HAP-1 (cell line): ENCODE measurements around the gene DIAPH1.

ENCODE experiments used
- DNase-seq, 2 experiments: peaks; one replicate each; pipeline ENCODE4 v3.0.0-alpha.2; 2016 to 2020; ENCODE audit warnings: low spot score in 2 of 2
- H3K27me3 ChIP-seq: fragments of 250-450 bp; sonication (Bioruptor Pico); 2 replicates; pipeline ENCODE4 v1.5.1; 2020; ENCODE audit warnings: low read depth, mild to moderate bottlenecking, moderate library complexity
- H3K36me3 ChIP-seq: fragments of 250-450 bp; sonication (Bioruptor Pico); replicated peaks from 2 replicates; pipeline ENCODE4 v1.5.1; 2020; ENCODE audit warnings: mild to moderate bottlenecking
- H3K4me1 ChIP-seq: fragments of 250-450 bp; sonication (Bioruptor Pico); 2 replicates; pipeline ENCODE4 v1.5.1; 2020; ENCODE audit warnings: mild to moderate bottlenecking
- H3K4me3 ChIP-seq: fragments of 250-450 bp; sonication (Bioruptor Pico); 2 replicates; pipeline ENCODE4 v1.5.1; 2020; ENCODE audit warnings: mild to moderate bottlenecking, moderate library complexity
- H3K9me3 ChIP-seq: fragments of 250-450 bp; sonication (Bioruptor Pico); 2 replicates; pipeline ENCODE4 v1.5.1; 2020; ENCODE audit warnings: mild to moderate bottlenecking, moderate library complexity
- in situ Hi-C: fragments of 300-500 bp; cut with MboI; formaldehyde crosslinking; loops from 3 replicates; pipeline ENCODE4 v1.14.3; 2020; ENCODE audit warnings: low sequenced_read_pairs, inconsistent platforms, mixed read lengths

DIAPH1 gene

GRCh38 chr5:141488591-141489561 is 129.9 kb downstream of the DIAPH1 start, which contains the start of gene PCDHGC5:
PCDHGC5 (plus strand) TSS chr5:141489081; CDS start chr5:141489241, 160 bp downstream.
- Histone ChIP-seq H3K9me3 (no peaks in the 10 kb centered on the region), H3K4me1 (no peaks in the 10 kb centered on the region; the same call in 1 of the 2 replicates), H3K36me3 (no peaks in the 10 kb centered on the region), H3K27me3 (no peaks in the 10 kb centered on the region), H3K4me3 (no peak within 1 kb of the TSS)
- no peak for DNase-seq
- in situ Hi-C loops, result no loop called here

GRCh38 chr5:141487131-141487530 is 131.7 kb downstream of the DIAPH1 start:
- no peaks in the 10 kb centered on the region; the same call in 1 of the 2 replicates for H3K4me1 ChIP-seq
- H3K27me3 ChIP-seq, result no peaks in the 10 kb centered on the region
- no peak overlapping the region for H3K4me3 ChIP-seq
- H3K9me3 ChIP-seq, result no peaks in the 10 kb centered on the region
- H3K36me3 ChIP-seq, result no peaks in the 10 kb centered on the region
- DNase-seq, result no peak
- in situ Hi-C loops, result no loop called here

DNA sequence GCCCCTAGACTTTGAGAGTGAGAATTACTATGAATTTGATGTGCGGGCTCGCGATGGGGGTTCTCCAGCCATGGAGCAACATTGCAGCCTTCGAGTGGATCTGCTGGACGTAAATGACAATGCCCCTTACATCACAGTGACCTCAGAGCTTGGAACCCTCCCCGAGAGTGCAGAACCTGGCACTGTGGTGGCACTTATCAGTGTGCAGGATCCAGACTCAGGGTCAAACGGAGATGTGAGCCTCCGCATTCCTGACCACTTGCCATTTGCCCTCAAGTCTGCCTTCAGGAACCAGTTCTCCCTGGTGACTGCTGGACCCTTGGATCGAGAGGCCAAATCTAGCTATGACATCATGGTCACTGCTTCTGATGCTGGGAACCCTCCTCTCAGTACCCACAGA is 132.7 kb downstream of the DIAPH1 start:
- DNase-seq, result no peak
- H3K27me3 ChIP-seq, result no peaks in the 10 kb centered on the region
- H3K4me3 ChIP-seq, result no peak overlapping the region
- no peaks in the 10 kb centered on the region for H3K36me3 ChIP-seq
- no peaks in the 10 kb centered on the region for H3K9me3 ChIP-seq
- H3K4me1 ChIP-seq, result no peaks in the 10 kb centered on the region; the same call in 1 of the 2 replicates
- in situ Hi-C loops, result no loop called here

- no peak for DNase-seq
Measured at GRCh38 chr5:141485321-141486055, 133.3 kb downstream of the DIAPH1 start.

GRCh38 chr5:141484641-141485311 is 134.0 kb downstream of the DIAPH1 start, which contains the start of gene PCDHGC4:
PCDHGC4 (plus strand) TSS chr5:141485030; CDS start chr5:141485174, 144 bp downstream.
- H3K4me1 ChIP-seq, result no peaks in the 10 kb centered on the region; the same call in 1 of the 2 replicates
- H3K4me3 ChIP-seq, result no peak within 1 kb of the TSS
- H3K36me3 ChIP-seq, result no peaks in the 10 kb centered on the region
- H3K27me3 ChIP-seq, result no peaks in the 10 kb centered on the region
- no peak for DNase-seq
- no peaks in the 10 kb centered on the region for H3K9me3 ChIP-seq
- in situ Hi-C loops, result no loop called here

More at GRCh38 chr5:141485321-141486055, 133.3 kb downstream of the DIAPH1 start:
- Histone ChIP-seq H3K9me3 (no peaks in the 10 kb centered on the region), H3K27me3 (no peaks in the 10 kb centered on the region), H3K4me1 (no peaks in the 10 kb centered on the region; the same call in 1 of the 2 replicates), H3K4me3 (no peak overlapping the region), H3K36me3 (no peaks in the 10 kb centered on the region)
- in situ Hi-C loops, result no loop called here

- no peak overlapping the region for H3K4me3 ChIP-seq
Measured at GRCh38 chr5:141484310-141484640, 134.5 kb downstream of the DIAPH1 start.

DNA sequence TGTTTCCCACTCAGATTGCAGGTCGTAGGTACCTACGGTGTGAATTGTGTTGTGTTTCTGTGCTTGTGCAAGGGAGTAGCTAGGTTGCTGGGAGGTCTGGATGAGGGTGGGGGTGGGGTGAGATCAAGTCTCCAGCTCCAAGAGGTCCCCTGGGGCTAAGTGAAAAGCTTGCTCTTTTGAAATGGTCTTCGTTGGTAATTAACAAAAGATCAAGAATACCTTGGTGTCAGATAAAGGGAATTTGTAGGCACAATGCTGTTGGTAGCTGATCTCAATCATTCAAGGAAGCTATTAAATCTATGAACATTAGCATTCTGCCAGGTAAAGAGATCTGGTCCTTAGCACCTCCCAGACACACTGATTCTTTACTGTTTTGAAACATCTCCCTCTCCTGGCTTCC is 134.9 kb downstream of the DIAPH1 start:
- Histone ChIP-seq H3K36me3 (no peaks in the 10 kb centered on the region), H3K4me1 (no peaks in the 10 kb centered on the region; the same call in 1 of the 2 replicates), H3K4me3 (no peak overlapping the region), H3K9me3 (no peaks in the 10 kb centered on the region), H3K27me3 (no peaks in the 10 kb centered on the region)
- DNase-seq, result no peak
- in situ Hi-C loops, result no loop called here

More at GRCh38 chr5:141484310-141484640, 134.5 kb downstream of the DIAPH1 start:
- H3K27me3 ChIP-seq, result no peaks in the 10 kb centered on the region
- H3K36me3 ChIP-seq, result no peaks in the 10 kb centered on the region
- no peaks in the 10 kb centered on the region for H3K9me3 ChIP-seq
- H3K4me1 ChIP-seq, result no peaks in the 10 kb centered on the region; the same call in 1 of the 2 replicates
- in situ Hi-C loops, result no loop called here
- DNase-seq, result no peak

DNA sequence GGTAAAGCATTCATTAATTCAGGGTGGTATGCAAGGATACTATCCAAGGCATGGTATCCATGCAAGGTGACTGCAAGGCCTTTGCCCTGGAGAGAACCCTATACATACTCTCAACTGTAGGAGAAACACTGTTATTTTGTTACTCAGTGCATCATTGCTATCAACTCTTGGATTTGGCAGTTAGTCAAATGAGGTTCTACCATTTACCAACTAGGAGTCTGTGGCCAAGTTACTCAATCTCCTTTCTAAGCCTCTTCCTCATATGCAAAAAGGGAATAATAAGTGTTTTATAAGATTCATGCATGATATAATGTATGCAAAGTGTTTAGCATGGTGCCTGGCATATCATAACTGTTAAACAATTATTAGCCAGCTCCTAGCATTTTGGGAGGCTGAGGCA is 139.0 kb downstream of the DIAPH1 start:
- no peak for DNase-seq
- Histone ChIP-seq H3K27me3 (0 out of 2 replicates have a peak, but pooled peaks cover 3% of the 10 kb centered on the region), H3K4me3 (no peak overlapping the region), H3K36me3 (no peaks in the 10 kb centered on the region), H3K9me3 (no peaks in the 10 kb centered on the region), H3K4me1 (peaks cover 9% of the 10 kb centered on the region)
- in situ Hi-C loops, result no loop called here

DNA sequence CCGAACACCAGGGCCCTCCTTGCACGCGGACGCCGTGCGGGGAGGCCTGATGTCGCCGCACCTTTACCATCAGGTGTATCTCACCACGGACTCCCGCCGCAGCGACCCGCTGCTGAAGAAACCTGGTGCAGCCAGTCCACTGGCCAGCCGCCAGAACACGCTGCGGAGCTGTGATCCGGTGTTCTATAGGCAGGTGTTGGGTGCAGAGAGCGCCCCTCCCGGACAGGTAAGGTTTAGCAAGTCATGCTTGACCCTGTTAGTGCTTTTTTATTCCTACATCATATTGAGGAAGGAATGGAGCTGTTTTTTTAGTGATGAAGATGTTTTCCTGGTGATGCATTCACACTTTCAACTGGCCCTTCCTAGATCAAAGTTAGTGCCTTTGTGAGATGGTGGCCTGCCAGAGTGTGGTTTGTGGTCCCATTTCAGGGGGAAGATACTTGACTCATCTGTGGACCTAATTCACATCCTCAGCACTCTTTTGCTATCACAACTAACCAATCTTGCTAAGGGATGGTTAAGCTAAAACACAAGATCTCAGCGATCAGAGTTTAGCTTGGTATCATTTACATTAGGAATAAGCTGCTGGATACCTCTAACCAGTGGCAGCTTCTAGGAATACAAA is 140.4 kb downstream of the DIAPH1 start:
- Histone ChIP-seq H3K9me3 (no peaks in the 10 kb centered on the region), H3K4me1 (peaks cover 9% of the 10 kb centered on the region; the same call in 1 of the 2 replicates), H3K27me3 (0 out of 2 replicates have a peak, but pooled peaks cover 3% of the 10 kb centered on the region), H3K36me3 (no peaks in the 10 kb centered on the region), H3K4me3 (no peak overlapping the region)
- in situ Hi-C loops, result no loop called here
- no peak for DNase-seq

DNA sequence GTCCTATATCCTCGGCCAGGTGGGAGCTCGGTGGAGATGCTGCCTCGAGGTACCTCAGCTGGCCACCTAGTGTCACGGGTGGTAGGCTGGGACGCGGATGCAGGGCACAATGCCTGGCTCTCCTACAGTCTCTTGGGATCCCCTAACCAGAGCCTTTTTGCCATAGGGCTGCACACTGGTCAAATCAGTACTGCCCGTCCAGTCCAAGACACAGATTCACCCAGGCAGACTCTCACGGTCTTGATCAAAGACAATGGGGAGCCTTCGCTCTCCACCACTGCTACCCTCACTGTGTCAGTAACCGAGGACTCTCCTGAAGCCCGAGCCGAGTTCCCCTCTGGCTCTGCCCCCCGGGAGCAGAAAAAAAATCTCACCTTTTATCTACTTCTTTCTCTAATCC is 141.0 kb downstream of the DIAPH1 start:
- Histone ChIP-seq H3K27me3 (0 out of 2 replicates have a peak, but pooled peaks cover 3% of the 10 kb centered on the region), H3K9me3 (no peaks in the 10 kb centered on the region), H3K4me1 (peaks cover 9% of the 10 kb centered on the region; the same call in 1 of the 2 replicates), H3K4me3 (no peak overlapping the region), H3K36me3 (no peaks in the 10 kb centered on the region)
- DNase-seq, result no peak
- in situ Hi-C loops, result no loop called here

GRCh38 chr5:141477044-141477575 is 141.7 kb downstream of the DIAPH1 start:
- no peak overlapping the region for H3K4me3 ChIP-seq
- DNase-seq, result no peak
- in situ Hi-C loops, result no loop called here
- 0 out of 2 replicates have a peak, but pooled peaks cover 3% of the 10 kb centered on the region for H3K27me3 ChIP-seq
- no peaks in the 10 kb centered on the region for H3K36me3 ChIP-seq
- H3K9me3 ChIP-seq, result no peaks in the 10 kb centered on the region
- peaks cover 9% of the 10 kb centered on the region; the same call in 1 of the 2 replicates for H3K4me1 ChIP-seq

DNA sequence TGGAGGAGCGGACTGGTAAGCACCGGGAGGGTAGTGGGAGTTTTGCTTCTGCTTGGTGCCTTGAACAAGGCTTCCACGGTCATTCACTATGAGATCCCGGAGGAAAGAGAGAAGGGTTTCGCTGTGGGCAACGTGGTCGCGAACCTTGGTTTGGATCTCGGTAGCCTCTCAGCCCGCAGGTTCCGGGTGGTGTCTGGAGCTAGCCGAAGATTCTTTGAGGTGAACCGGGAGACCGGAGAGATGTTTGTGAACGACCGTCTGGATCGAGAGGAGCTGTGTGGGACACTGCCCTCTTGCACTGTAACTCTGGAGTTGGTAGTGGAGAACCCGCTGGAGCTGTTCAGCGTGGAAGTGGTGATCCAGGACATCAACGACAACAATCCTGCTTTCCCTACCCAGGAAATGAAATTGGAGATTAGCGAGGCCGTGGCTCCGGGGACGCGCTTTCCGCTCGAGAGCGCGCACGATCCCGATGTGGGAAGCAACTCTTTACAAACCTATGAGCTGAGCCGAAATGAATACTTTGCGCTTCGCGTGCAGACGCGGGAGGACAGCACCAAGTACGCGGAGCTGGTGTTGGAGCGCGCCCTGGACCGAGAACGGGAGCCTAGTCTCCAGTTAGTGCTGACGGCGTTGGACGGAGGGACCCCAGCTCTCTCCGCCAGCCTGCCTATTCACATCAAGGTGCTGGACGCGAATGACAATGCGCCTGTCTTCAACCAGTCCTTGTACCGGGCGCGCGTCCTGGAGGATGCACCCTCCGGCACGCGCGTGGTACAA is 142.5 kb downstream of the DIAPH1 start:
- Histone ChIP-seq H3K9me3 (no peaks in the 10 kb centered on the region), H3K27me3 (0 out of 2 replicates have a peak, but pooled peaks cover 3% of the 10 kb centered on the region), H3K36me3 (no peaks in the 10 kb centered on the region), H3K4me1 (peaks cover 9% of the 10 kb centered on the region; the same call in 1 of the 2 replicates), H3K4me3 (peak overlapping the region; percentile 34)
- in situ Hi-C loops, result no loop called here
- no peak for DNase-seq
